8988T (cell line): ENCODE measurements around the gene OR1D5.
A peak's percentile ranks its signal among the peaks of the same experiment; 100 is the strongest.
"Not testable (repeated sequence)": the region's sequence is repeated elsewhere in the genome, so short reads cannot be mapped to it uniquely, and the experiment has no call there.

Source experiments
- DNase-seq: peaks from one replicate; pipeline ENCODE4 v3.0.0; 2011

Gene OR1D5

GRCh38 chr17:3063507-3063906 is at the start of gene OR1D5:
Gene OR1D5 (minus strand): TSS chr17:3063607. CDS start chr17:3063607, 0 bp downstream.
- DNase-seq: not testable (repeated sequence)

GRCh38 chr17:3104322-3104721 is 40.9 kb upstream of the OR1D5 start, which contains the start of gene OR1D2:
Gene OR1D2 (minus strand): TSS chr17:3104422. CDS start chr17:3092996, 11,426 bp downstream.
- DNase-seq: no peak

- not testable (repeated sequence) for DNase-seq
Observed at GRCh38 chr17:3073850-3074249, 10.4 kb upstream of the OR1D5 start.

- not testable (repeated sequence) for DNase-seq
Observed at GRCh38 chr17:3065192-3065591, 1.8 kb upstream of the OR1D5 start.

DNA sequence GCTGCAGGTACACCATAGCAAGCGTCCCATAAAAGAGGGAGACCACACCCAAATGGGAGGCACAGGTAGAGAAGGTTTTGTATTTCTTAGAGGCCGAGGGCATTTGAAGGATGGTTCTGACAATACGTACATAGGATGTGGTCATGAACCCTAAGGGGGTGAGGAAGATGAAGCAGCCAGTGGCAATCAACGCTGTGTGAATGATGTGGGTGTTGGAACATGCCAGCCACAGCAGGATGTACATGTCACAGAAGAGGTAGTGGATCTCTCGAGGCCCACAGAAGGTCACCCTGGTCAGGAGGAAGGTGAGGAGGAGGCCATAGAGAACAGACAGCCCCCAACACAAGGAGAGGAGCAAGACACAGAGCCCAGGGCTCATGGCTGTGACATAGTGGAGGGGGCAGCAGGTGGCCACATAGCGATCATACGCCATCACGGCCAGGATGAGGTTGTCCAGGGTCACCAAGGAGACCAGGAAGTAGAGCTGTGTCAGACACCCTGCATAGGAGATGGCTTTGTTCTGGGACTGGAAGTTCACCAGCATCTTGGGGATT is 506 bp downstream of the OR1D5 start:
- not testable (repeated sequence) for DNase-seq

GRCh38 chr17:3054868-3055267 is 8.5 kb downstream of the OR1D5 start:
- not testable (repeated sequence) for DNase-seq

GRCh38 chr17:3049705-3050295 is 13.6 kb downstream of the OR1D5 start:
- DNase-seq: no peak

DNA sequence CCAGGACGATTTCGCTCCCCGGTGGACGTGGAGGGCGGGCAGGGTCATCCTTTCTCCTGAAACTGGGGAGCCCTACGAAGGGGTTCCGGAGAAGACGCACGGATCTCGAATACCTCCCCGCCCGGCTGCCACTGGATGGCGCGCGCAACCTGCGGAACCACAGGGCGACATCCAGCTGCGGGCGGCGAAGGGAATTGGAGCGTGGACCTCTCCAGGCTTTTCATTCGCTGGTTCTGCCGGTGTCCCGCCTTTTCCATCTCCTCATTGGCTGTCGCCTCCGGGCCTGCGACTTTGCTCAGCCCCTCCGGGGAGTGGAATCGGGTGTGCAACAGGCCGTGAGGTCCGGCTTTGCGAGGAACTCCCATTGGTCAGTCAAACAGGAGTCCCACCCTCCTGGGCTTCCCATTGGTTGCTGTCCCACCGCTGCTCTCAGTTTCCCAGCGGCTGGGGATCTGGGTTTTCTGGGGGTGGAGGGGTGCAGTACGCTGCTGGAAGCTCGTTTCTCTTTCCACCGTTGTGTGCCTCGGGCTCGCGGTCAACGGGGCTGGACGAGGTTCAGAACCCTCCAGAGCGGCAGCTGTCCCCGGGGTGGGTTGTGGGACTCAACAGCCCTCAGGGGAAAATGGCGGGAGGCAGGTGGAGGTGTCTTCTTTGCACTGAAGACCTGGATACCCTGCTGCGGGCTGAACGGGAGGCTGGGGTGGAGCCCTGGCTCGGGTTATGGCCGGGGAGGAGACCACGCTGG is 14.5 kb downstream of the OR1D5 start:
- peak; percentile 45 for DNase-seq

- no peak for DNase-seq
Observed at GRCh38 chr17:3046753-3047152, 16.7 kb downstream of the OR1D5 start.

GRCh38 chr17:3043737-3044365 is 19.6 kb downstream of the OR1D5 start:
- DNase-seq: no peak

DNA sequence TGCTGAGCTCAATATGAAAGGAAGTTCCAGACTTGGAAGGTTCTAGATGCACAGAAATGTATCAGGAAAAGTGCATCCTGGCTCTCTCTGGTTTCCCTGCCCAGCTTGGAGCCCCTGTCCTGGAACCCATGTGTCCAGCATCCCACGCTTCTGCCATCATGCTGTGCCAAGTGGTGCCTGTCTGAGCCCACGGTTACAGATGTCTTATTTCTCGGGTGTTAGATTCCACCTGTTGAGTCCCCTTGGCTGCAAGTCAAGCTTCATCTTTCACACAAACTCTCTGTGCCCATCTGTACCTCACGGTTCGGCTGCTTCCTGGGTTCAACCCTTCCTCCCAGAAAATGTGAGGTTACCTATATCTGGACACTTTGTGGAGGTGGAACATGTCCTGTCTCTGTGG is 22.5 kb downstream of the OR1D5 start:
- no peak for DNase-seq

DNA sequence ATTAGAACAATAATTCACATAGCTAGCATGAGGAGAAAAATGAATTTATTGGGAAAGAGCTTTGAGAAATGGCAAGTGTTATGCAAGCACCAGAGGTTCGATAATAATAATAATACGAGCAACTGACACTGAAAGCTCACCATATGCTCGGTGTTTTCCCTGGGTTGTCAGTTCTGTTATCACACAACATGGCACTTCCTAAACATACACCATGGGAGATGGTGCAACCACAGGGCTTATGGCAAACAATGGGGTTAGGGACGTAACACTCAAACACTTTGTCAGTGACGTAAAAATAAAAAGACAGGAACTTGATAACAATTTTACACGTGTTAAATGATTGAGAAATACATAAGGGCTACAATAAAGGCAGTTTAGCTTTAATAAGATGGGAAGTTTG is 23.7 kb downstream of the OR1D5 start:
- no peak for DNase-seq

DNA sequence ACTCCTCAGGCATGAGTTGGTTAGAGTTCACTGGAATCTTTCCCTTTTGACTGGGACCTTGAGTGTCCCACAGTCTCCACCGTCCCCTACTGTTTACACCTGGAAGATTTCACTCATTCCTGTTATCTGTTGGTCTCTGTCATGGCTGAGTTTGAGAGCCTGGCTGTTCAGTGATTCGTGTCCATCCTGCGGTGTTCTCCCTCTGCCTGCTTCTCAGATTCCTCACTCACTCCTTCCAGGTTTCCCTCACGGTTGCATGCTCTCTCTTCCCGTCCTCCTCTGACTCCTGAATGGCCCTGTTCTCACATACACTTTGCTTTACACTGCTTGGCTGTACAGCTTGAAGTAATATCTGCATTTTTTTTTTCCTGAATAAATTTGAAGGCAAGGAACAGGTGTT is 24.5 kb downstream of the OR1D5 start:
- DNase-seq: no peak

DNA sequence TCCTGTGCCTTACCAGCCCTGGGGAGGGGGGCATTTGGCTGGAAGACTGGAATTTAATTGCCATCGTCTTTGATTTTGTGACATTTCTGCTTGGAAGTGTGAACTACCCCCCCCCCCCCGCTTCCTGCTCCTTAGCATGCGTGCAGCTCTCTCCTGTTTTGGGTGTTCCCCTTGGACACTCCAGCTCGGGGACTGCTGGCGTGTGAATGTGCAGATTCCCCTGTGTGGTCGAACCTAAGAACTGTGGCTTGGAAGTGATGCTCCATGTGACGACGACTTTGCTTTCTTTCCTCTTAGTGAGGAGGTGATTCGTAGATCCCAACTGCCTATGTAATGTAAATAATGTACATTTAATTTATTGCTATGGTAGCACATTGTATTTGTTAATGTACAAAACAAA is 26.1 kb downstream of the OR1D5 start:
- DNase-seq: no peak

GRCh38 chr17:3036800-3037199 is 26.6 kb downstream of the OR1D5 start:
- no peak for DNase-seq

GRCh38 chr17:3035968-3036280 is 27.5 kb downstream of the OR1D5 start:
- no peak for DNase-seq

DNA sequence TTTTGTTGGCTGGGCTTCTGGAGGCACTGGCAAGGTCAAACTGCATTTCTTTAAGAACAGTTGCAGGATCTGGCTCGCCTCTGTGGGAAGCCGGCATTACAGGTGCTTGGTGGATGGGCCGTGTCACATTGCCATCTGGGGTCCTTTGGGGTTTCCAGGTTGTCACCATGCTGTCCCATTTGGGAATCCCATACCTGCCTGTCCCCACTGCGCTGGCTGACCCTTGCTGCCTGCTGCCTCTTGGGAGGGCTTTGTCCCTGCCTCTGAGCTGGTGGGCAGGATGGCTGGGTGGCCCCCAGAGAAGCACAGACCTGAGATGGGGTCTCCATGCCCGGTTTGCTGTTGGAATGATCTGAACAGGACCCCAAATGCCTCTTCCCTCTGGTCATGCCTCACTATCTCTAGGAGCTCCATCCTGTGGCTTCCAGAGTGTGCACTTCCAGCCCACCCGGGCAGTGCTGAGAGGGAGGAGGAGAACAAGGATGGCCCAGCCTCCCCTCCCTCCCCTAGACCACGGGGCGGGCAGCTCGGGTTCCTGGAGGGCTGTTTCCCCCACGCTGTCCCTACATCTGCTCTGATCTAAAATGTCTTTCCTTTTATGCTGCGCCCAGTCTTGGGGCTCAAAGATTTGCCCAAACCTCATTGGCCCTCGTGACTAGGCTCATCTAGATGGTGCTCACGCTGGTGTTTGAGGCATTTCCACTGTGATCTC is 28.0 kb downstream of the OR1D5 start:
- DNase-seq: no peak

DNA sequence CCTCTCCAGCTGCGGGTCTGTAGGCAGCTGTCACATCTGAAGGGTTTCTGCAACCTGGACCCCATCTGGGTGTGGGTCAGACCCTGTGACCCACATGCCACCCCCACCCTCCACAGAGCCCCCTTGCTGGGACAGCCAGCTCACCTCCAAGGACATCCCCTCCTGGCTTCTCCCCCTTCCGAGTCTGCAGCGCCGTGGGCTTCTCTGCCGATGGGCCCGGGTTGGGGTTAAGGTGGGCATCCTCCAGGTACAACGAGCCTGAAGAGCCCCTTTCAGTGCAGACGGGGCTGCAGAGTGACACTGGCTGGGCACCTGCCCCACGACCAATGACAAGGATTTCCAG is 28.9 kb downstream of the OR1D5 start:
- no peak for DNase-seq

DNA sequence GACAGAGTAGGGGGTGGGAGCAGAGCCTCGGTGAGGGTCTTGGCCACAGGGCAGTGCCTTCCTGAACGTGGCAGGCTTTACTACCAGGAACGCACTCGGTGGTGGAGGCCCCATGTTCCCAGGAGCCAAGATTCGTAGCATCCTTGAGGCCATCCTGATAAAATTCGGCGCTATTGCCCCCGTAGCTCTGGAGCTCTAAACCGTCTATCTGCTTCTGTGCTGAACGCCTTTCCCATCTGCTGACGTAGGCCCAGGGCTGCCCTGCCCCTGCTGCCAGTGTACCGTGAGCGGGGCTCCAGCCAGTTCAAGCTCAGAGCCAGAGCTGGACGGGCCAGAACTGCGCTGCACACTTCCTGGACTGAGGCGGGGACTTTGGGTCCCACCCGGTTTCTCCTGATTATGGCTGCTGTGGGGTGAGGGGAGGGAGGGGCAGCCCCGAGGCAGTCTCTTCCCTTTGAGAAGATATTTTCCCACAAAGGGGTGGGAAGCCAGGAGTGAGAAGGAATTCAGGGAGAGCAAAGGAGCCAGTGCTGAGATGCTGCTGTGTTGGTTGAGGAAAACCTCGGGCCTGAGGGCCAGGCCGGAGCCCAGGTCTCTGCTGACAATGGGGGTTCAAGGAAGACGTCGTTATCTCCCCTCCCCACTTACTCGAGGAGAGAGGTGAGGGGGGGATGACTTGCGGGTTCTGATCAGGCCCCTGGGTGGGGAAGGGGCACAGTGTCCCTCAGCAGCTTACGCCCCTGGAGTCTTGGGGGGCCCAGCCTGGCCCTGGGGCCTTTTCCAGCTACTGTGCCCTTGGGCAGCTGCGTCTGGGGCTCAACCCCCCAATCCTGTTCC is 29.4 kb downstream of the OR1D5 start:
- DNase-seq: no peak

DNA sequence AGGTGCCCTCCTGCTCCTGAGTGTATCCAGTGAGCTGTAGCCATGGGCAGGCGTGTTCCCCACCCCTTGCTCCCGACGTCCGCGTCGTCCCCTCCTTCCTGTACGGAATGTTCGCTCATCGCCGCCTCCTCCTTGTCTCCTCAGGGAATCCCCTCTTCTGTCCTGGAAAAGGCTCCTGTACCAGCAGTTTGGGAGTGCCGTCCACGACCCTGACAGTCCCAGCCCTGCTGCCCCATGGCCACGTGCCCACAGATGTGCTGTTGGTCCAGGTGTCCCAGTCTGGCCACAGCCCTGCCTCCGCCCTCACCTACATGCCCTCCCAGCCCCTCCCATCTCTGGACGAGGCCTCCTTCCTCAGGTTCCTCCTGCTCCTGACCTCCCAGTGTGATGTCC is 30.2 kb downstream of the OR1D5 start:
- no peak for DNase-seq

- DNase-seq: no peak
Observed at GRCh38 chr17:3032258-3033247, 30.9 kb downstream of the OR1D5 start.
